PC-3 (cell line): ENCODE results near the gene NUFIP1.
"Not testable (repeated sequence)": the region's sequence is repeated elsewhere in the genome, so short reads cannot be mapped to it uniquely, and the experiment has no call there.

Experiments
- CTCF ChIP-seq: fragments of 300-600 bp; sonication (generic); conservative IDR thresholded peaks from 2 replicates; pipeline ENCODE4 v1.5.1; 2017; ENCODE audit warnings: antibody characterized with exemption, low read depth, mild to moderate bottlenecking, low read length
- EZH2 ChIP-seq: fragments of 300-600 bp; sonication (generic); IDR thresholded peaks from one replicate; pipeline ENCODE4 v1.6.1; 2017; ENCODE audit warnings: antibody characterized with exemption, mild to moderate bottlenecking, low read length; ENCODE audit not compliant: unreplicated experiment
- EZH2phosphoT487 ChIP-seq: fragments of 300-600 bp; sonication (generic); IDR thresholded peaks from 2 replicates; pipeline ENCODE4 v1.6.1; 2018; ENCODE audit warnings: mild to moderate bottlenecking, antibody characterized with exemption, low read length, borderline replicate concordance

DNA sequence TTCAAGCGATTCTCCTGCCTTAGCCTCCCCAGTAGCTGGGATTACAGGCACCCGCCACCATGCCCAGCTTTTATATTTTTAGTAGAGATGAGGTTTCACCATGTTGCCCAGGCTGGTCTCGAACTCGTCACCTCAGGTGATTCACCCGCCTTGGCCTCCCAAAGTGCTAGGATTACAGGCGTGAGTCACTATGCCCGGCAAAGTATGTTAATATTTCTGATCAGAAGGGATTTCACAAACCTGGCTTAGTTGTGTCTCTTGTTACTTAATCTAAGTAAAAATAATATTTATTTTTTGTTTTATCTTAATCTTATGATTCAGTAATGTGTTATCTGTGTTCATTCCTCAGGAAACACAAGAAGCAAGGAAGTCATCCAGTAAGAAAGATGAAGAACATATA lies 30.7 kb upstream of the NUFIP1 start:
- not testable (repeated sequence) for TF ChIP-seq CTCF, EZH2, EZH2phosphoT487
